Urinary bladder (tissue), 4 donors: ENCODE data around the gene GSTO1. TPM values are rescaled to one million over a fixed set of nuclear protein-coding genes. Genes with fewer than 3 reads are reported as not detected.
A peak's percentile ranks its signal among the peaks of the same experiment; 100 is the strongest.

Experiments
- DNase-seq: peaks from one replicate; pipeline ENCODE4 v3.0.0-alpha.2; 2015; ENCODE audit errors: extremely low spot score
- H3K27ac ChIP-seq: one replicate; pipeline ENCODE4 v1.5.1; 2013; ENCODE audit warnings: low read depth, mild to moderate bottlenecking, moderate library complexity
- H3K36me3 ChIP-seq: one replicate; pipeline ENCODE4 v1.6.1; 2013; ENCODE audit warnings: mild to moderate bottlenecking, moderate library complexity; ENCODE audit not compliant: insufficient read depth
- H3K4me1 ChIP-seq: one replicate; pipeline ENCODE4 v1.6.1; 2013; ENCODE audit warnings: mild to moderate bottlenecking, moderate library complexity; ENCODE audit not compliant: insufficient read depth
- H3K4me3 ChIP-seq: one replicate; pipeline ENCODE4 v1.5.1; 2013; ENCODE audit warnings: low read depth, low read length
- WGBS: extraction: QIAGEN DNeasy Blood & Tissue Kit; methylation state at CpG from one replicate; pipeline ENCODE4 v1.1.7; 2013; 5-methylcytosine and 5-hydroxymethylcytosine counted together
- polyA plus RNA-seq: library from polyadenylated mRNA; stranded (reverse); fragments of 200-250 nt; gene quantifications from one replicate; pipeline ENCODE4 v1.2.3, GENCODE V29; 2013
- total RNA-seq: library from RNA; depleted of rRNA; stranded (reverse); fragments of >200 nt; gene quantifications from one replicate; pipeline ENCODE4 v1.2.3, GENCODE V29; 2014
- donor health status: healthy with polysubstance abuse.
- donor health status: healthy.

The GSTO1 gene
- total and polyA plus RNA-seq, 2 donors = 50.0 to 114 TPM

DNA sequence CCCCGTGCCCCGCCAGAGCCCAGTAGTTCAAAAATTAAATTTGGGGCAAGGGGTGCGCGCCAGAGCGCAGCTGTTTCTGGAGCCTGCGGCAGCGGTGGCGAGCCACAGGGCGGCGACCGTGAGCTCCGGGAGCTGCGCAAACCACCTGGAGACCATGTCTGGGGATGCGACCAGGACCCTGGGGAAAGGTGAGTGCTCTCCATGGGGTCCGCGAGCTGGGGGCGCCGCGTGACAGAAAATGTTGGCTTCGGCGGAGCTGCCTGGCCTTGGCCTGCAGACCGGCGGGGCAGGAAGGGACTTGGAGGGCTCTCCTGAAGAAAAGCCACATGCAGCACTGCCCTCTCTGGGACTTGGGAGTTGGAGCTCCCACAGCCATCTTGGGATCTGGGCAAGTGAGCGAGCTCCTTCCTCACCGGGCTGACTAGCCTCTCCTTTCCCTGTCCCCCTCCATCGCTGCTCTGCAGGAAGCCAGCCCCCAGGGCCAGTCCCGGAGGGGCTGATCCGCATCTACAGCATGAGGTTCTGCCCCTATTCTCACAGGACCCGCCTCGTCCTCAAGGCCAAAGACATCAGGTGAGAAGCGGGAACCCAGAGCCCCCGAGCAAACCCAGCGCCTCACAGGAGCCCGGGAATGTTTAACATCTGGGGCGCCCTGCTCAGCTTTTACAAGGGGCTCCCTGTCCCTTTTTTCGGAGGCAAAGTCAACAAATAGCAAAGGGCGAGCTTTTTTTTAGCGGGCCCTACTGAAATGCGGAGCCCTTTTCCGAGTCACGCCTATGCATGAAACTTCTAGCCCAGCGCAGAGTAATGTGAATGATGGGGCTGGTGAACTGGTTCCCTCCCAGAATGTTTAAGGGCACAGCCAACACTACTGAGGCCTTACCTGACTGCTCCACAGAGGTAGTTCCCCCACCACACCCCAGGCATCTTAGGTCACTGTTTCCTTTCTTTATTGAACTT is 20.4 kb downstream of the GSTO1 start:
- 15% methylated on average over 42 of the region's 42 CpGs for WGBS
- H3K27ac ChIP-seq = no peak overlapping the region
- no peaks in the 10 kb centered on the region for H3K4me1 ChIP-seq
- peak overlapping the region; percentile 30 for H3K4me3 ChIP-seq
- no peak for DNase-seq
- H3K36me3 ChIP-seq = no peaks in the 10 kb centered on the region

DNA sequence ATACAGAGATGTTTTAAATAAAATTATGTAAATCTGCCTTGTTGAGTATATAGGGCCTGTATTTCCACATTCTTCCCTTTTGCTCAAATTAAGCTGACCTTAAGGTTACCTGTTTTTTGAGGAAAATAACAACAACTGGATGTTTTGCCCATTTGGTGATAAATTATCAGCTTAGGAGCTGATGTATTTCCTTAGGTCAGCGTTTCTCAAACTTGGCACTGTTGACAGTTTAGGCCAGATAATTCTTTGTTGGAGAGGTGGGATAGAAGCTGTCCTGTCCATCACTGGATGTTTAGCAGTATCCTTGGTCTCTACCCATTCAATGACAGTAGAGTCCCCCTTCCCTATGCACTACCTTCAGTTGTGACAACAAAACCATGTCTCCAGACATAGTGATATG is 21.5 kb downstream of the GSTO1 start:
- Histone ChIP-seq H3K4me3 (no peak overlapping the region), H3K4me1 (no peaks in the 10 kb centered on the region), H3K27ac (no peak overlapping the region), H3K36me3 (no peaks in the 10 kb centered on the region)
- no peak for DNase-seq
- 65% methylated on average over 1 of the region's 1 CpG for WGBS

DNA sequence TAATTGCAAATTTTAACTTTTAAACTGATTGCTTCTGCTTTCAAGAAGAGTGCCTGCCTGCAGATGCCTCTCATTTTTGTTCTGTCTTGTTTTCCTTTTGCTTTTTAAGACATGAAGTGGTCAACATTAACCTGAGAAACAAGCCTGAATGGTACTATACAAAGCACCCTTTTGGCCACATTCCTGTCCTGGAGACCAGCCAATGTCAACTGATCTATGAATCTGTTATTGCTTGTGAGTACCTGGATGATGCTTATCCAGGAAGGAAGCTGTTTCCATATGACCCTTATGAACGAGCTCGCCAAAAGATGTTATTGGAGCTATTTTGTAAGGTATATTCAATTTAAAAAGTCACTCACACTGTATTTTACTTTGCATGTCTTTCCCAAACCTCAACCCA is 23.1 kb downstream of the GSTO1 start:
- H3K4me3 ChIP-seq = no peak overlapping the region
- 85% methylated on average over 2 of the region's 2 CpGs for WGBS
- no peaks in the 10 kb centered on the region for H3K36me3 ChIP-seq

DNA sequence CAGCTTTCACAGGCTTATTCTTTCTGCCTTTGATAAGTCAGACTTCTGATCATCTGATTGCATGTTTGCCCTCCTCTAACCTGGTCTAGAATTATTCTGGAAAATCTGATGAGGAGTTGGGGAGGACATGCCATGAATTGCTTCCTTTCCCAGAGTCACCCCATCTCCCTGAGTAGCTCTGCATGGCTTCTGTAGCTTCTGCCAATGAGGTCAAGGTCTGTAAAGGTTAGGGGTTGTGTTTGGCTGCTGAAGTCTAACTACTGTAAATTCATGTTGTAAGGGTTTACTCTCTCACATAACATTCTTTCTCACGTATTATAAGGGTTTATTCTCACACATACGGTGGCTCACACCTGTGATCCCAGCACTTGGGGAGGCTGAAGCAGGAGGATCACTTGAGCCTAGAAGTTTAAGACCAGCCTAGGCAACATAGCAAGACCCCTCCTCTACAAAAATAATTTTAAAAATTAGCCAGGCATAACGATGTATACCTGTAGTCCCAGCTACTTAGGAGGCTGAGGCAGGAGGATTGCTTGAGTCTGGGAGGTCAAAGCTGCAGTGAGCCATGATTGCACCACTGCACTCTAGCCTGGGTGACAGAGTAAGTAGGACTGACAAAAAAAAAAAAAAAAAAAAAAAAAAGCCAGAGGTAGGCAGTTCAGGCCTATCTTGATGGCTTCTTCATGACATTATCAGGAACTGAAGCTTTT is 25.0 kb downstream of the GSTO1 start:
- 95% methylated on average over 3 of the region's 3 CpGs for WGBS
- DNase-seq = no peak
- no peak overlapping the region for H3K27ac ChIP-seq
- H3K36me3 ChIP-seq = no peaks in the 10 kb centered on the region
- no peaks in the 10 kb centered on the region for H3K4me1 ChIP-seq
- no peak overlapping the region for H3K4me3 ChIP-seq

More for the DNA sequence above, 23.1 kb downstream of the GSTO1 start:
- no peak for DNase-seq
- H3K4me1 ChIP-seq = no peaks in the 10 kb centered on the region
- H3K27ac ChIP-seq = no peak overlapping the region

DNA sequence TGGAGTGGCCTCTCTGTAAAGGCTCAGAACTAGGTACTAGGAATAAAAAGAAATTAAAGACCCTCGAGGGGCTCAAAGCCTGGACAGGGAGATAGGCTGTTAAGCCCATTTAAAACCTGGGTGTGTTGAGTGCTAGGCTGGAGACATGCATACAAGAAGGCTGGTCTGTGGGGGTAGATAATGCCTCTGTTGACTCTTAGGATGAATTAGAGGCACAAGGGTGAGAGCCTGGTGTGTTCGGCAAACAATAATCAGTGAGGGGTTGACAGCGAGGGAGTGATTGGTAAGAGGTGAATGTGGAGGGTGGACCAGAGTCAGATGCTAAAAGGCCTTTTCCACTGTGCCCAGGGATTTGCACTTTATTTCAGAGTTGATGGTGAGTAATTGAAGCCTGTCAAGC is 27.0 kb downstream of the GSTO1 start:
- H3K27ac ChIP-seq = no peak overlapping the region
- DNase-seq = no peak

DNA sequence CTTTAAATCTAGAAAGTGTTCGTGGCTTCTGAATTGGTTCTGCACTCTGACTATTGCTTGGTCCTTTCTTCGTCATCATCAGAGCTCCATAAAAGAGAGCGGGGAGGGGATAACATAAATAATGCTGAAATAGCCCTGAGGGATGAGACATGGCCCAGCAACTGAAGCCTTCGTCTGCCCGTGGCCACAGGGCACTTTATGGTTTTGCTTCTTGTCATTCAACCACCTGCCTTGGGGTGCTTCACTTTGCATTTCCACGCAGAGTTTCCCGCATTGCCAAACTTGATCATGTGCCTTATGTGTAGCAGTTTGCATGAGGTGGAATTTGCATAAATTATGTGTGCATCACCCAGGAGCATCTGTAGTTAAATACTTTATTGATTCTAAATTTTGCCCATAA is 30.2 kb downstream of the GSTO1 start:
- 71% methylated on average over 7 of the region's 7 CpGs for WGBS
- H3K4me3 ChIP-seq = no peak overlapping the region
- no peaks in the 10 kb centered on the region for H3K4me1 ChIP-seq
- H3K27ac ChIP-seq = no peak overlapping the region
- H3K36me3 ChIP-seq = no peaks in the 10 kb centered on the region
- DNase-seq = no peak

More for the DNA sequence above, 27.0 kb downstream of the GSTO1 start:
- WGBS = 81% methylated on average over 3 of the region's 3 CpGs
- Histone ChIP-seq H3K36me3 (no peaks in the 10 kb centered on the region), H3K4me1 (no peaks in the 10 kb centered on the region), H3K4me3 (no peak overlapping the region)

DNA sequence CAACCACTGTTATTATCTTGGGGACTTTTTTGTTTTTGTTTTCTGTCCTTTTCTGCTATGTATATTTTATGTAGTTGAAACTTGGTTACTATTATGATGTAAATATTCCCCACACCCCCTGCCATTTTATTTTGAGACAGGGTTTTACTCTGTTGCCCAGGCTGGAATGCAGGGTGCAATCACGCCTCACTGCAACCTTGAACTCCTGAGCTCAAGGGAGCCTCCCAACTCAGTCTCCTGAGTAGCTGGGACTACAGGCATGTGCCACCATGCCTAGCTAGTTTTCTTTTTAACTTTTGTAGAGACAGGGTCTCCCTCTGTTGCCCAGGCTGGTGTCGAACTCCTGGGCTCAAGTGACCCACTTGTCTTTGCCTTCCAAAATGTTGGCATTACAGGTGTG is 32.2 kb downstream of the GSTO1 start:
- H3K27ac ChIP-seq = no peak overlapping the region
- H3K4me1 ChIP-seq = no peaks in the 10 kb centered on the region
- 84% methylated on average over 2 of the region's 2 CpGs for WGBS
- no peak for DNase-seq
- H3K4me3 ChIP-seq = no peak overlapping the region
- H3K36me3 ChIP-seq = no peaks in the 10 kb centered on the region

DNA sequence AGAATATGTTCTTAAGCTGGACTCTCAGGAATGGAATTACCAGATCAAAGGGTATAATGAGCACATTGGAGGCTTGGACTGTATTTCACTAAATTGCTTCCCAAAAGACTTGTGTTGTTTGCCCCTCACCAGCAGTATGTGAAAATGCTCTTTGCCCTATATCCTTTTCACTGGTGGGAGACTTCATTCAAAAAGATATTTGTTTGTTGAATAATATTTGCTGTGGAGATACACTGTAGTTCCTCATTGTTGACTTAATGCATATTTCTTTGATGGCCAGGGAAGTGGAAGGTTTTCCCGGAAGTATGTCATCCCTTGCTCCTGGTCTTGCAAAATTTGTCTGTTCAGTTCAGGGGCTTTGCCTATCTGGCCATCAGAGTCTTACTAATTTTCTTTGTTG is 33.7 kb downstream of the GSTO1 start:
- WGBS = 41% methylated on average over 1 of the region's 1 CpG
- H3K4me3 ChIP-seq = no peak overlapping the region
- H3K36me3 ChIP-seq = no peaks in the 10 kb centered on the region
- no peak for DNase-seq
- H3K27ac ChIP-seq = no peak overlapping the region
- no peaks in the 10 kb centered on the region for H3K4me1 ChIP-seq

DNA sequence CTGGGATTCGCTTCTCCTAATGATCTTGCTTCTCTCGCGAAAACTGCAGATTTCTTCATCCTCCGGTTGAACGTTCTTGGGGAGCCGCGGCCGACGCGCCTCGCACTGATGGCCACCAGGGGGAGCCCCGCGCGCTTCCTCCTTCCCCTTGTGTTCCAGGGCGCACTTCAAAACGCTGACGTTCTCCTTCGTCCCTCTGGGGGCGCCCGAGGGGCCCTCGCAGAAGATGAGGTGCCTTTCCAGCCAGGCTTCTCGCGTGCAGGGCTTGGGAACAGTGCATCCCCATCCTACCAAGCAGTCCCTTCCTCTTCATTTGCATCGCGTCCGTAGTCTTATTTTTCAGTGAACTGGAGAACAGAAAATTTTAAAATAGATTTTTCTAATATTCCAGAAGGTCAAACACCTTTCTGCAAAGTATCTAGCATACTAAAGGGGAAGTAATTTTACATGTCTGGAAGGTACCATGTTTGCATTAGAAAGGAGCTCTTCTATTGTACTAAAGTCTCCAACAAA is 36.8 kb downstream of the GSTO1 start:
- peak; percentile 66 for DNase-seq
- Histone ChIP-seq H3K4me3 (no peak overlapping the region), H3K36me3 (no peaks in the 10 kb centered on the region), H3K27ac (no peak overlapping the region), H3K4me1 (no peaks in the 10 kb centered on the region)
- WGBS = 1% methylated on average over 26 of the region's 26 CpGs

DNA sequence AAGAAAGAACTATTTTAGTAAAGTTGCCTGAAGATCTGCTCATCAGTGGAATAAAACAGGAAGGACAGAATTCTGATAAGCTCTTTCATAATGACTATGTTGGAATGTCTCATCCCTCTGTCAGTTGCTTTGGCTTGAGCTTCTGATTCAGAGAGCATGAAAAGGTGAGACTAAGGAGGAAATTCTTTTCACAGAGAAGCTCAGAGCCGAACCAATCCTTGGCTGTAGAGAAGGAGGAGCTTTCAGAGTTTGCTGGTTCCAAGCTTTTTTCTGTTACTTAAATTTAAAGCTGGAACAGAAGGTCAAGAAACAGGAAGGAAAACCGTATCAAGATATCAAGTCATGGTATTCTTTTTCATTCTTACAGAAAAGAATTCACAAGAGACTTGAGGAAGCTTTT is 38.3 kb downstream of the GSTO1 start:
- no peaks in the 10 kb centered on the region for H3K36me3 ChIP-seq

DNA sequence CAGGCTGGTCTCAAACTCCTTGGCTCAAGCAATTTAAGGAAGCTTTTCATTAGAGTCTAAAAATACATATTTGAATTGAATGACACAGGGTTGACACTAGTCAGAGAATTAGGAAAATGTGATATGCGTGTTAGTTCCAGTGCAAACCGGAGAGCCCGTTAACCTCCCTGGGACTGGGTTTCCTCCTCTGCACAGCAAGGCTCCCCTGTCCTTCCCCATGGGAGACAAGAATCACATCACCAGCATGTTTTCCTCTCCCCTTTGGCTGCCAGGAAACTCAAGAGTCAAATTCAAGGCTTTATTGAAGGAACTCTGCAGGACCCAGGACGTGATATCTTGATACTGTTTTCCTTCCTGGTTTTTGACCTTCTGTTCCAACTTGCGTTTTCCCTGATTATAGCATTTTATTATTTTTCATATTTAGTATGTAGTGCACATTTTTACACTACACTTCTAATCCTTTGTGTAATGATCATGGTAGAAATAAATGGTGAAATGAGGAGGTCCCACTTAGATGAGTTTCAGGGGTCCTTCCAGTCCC is 39.2 kb downstream of the GSTO1 start:
- Histone ChIP-seq H3K36me3 (no peaks in the 10 kb centered on the region), H3K27ac (no peak overlapping the region), H3K4me3 (no peak overlapping the region), H3K4me1 (no peaks in the 10 kb centered on the region)
- DNase-seq = no peak
- 91% methylated on average over 5 of the region's 5 CpGs for WGBS

More for the DNA sequence above, 38.3 kb downstream of the GSTO1 start:
- Histone ChIP-seq H3K27ac (no peak overlapping the region), H3K4me1 (no peaks in the 10 kb centered on the region), H3K4me3 (no peak overlapping the region)
- DNase-seq = no peak
- WGBS = 60% methylated on average over 2 of the region's 2 CpGs

DNA sequence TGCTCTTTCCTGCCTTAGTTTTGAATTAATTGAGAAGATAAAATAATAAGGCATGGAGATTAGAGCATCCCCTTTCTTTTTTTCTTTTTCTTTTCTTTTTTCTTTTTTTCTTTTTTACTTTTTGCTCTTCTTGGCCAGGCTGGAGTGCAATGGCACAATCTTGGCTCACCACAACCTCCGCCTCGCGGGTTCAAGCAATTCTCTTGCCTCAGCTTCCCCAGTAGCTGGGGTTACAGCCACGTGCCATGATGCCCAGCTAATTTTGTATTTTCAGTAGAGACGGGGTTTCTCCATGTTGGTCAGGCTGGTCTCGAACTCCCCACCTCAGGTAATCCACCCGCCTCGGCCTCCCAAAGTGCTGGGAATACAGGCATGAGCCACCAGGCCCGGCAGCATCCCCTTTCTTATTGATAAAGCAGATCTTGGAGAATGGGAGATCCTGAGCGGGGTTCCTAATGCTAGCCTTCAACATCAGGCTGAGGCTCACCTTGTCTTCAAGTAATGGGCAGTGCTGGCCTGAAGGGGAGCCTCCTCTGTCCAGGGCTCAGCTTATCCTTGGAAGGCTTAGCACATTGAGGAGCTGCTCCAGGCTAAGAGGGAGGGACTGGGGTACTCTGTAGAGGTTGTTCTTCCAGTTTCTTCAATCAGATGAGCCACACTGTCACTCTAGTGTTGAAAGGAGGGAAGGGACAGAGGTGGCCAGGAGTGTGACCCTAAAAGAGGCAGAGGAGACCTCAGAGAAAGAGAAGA is 42.2 kb downstream of the GSTO1 start:
- H3K36me3 ChIP-seq = no peaks in the 10 kb centered on the region
- DNase-seq = no peak
- H3K4me3 ChIP-seq = no peak overlapping the region
- 97% methylated on average over 10 of the region's 10 CpGs for WGBS
- no peak overlapping the region for H3K27ac ChIP-seq
- H3K4me1 ChIP-seq = no peaks in the 10 kb centered on the region
